ENCODE data around the gene GRIN2A. TPM values are rescaled to one million over a fixed set of nuclear protein-coding genes. Genes with fewer than 3 reads are reported as not detected.

Gene GRIN2A
- total RNA-seq, 1 donor from 2014 or later: under 0.01 TPM

- no peaks in the 10 kb centered on the region for H3K27me3 ChIP-seq (ENCODE audit: control insufficient read depth, insufficient read depth, low read length)
- no peak for TF ChIP-seq CTCF (IDR thresholded peaks at IDR 0.05; ENCODE audit: insufficient read depth, low read length, poor library complexity, severe bottlenecking)
- no peak for DNase-seq (ENCODE audit: low read depth)
- no peaks in the 10 kb centered on the region for H3K36me3 ChIP-seq (ENCODE audit: control insufficient read depth, insufficient read depth, low read length)
- H3K4me3 ChIP-seq (ENCODE audit: low read depth, low read length): no peak overlapping the region
These were observed 28.7 kb upstream of the GRIN2A start for GRCh38 chr16:10210944-10211343.

- Histone ChIP-seq H3K36me3 (ENCODE audit: control insufficient read depth, insufficient read depth, low read length) (no peaks in the 10 kb centered on the region), H3K4me3 (ENCODE audit: low read depth, low read length) (no peak overlapping the region), H3K27me3 (ENCODE audit: control insufficient read depth, insufficient read depth, low read length) (no peaks in the 10 kb centered on the region)
- TF ChIP-seq CTCF (IDR thresholded peaks at IDR 0.05; ENCODE audit: insufficient read depth, low read length, poor library complexity, severe bottlenecking): no peak
- DNase-seq (ENCODE audit: low read depth): no peak
These were observed 24.6 kb upstream of the GRIN2A start for GRCh38 chr16:10206865-10207264.

- no peak for DNase-seq (ENCODE audit: low read depth)
- no peak overlapping the region for H3K4me3 ChIP-seq (ENCODE audit: low read depth, low read length)
- H3K36me3 ChIP-seq (ENCODE audit: control insufficient read depth, insufficient read depth, low read length): no peaks in the 10 kb centered on the region
- TF ChIP-seq CTCF (IDR thresholded peaks at IDR 0.05; ENCODE audit: insufficient read depth, low read length, poor library complexity, severe bottlenecking): no peak
- no peaks in the 10 kb centered on the region for H3K27me3 ChIP-seq (ENCODE audit: control insufficient read depth, insufficient read depth, low read length)
These were observed 24.0 kb upstream of the GRIN2A start for GRCh38 chr16:10206215-10206614.

- no peak for DNase-seq (ENCODE audit: low read depth)
These were observed 23.5 kb upstream of the GRIN2A start for GRCh38 chr16:10205688-10206087.

GRCh38 chr16:10202649-10203048, 20.4 kb upstream of the GRIN2A start:
- Histone ChIP-seq H3K27me3 (ENCODE audit: control insufficient read depth, insufficient read depth, low read length) (no peaks in the 10 kb centered on the region), H3K36me3 (ENCODE audit: control insufficient read depth, insufficient read depth, low read length) (no peaks in the 10 kb centered on the region), H3K4me3 (ENCODE audit: low read depth, low read length) (no peak overlapping the region)
- no peak for TF ChIP-seq CTCF (IDR thresholded peaks at IDR 0.05; ENCODE audit: insufficient read depth, low read length, poor library complexity, severe bottlenecking)
- no peak for DNase-seq (ENCODE audit: low read depth)

More at GRCh38 chr16:10205688-10206087, 23.5 kb upstream of the GRIN2A start:
- Histone ChIP-seq H3K36me3 (ENCODE audit: control insufficient read depth, insufficient read depth, low read length) (no peaks in the 10 kb centered on the region), H3K27me3 (ENCODE audit: control insufficient read depth, insufficient read depth, low read length) (no peaks in the 10 kb centered on the region), H3K4me3 (ENCODE audit: low read depth, low read length) (no peak overlapping the region)
- no peak for TF ChIP-seq CTCF (IDR thresholded peaks at IDR 0.05; ENCODE audit: insufficient read depth, low read length, poor library complexity, severe bottlenecking)
